ENCODE results near the gene NUTM2B. TPM values are rescaled to one million over a fixed set of nuclear protein-coding genes. Genes with fewer than 3 reads are reported as not detected.
"Not testable (repeated sequence)": the region's sequence is repeated elsewhere in the genome, so short reads cannot be mapped to it uniquely, and the experiment has no call there.

Gene NUTM2B
- total RNA-seq, 2 donors from 2014 or later: 0.51 to 0.70 TPM

- DNase-seq; H3K4me3 Mint-ChIP-seq; H3K27me3 Mint-ChIP-seq (ENCODE audit: low read depth); H3K4me1 Mint-ChIP-seq (ENCODE audit: low read depth); H3K36me3 Mint-ChIP-seq (ENCODE audit: insufficient read depth in 2 of 2); H3K9me3 Mint-ChIP-seq; ATAC-seq (replicated peaks in 1 of 2); H3K27ac Mint-ChIP-seq: not testable (repeated sequence)
Observed at GRCh38 chr10:79696596-79696995, 6.4 kb upstream of the NUTM2B start.

GRCh38 chr10:79697141-79697540 is 5.9 kb upstream of the NUTM2B start:
- ATAC-seq (replicated peaks in 1 of 2): peak; percentile 56 to 82
- H3K36me3 Mint-ChIP-seq (ENCODE audit: insufficient read depth in 2 of 2); H3K4me1 Mint-ChIP-seq (ENCODE audit: low read depth); DNase-seq; H3K9me3 Mint-ChIP-seq; H3K4me3 Mint-ChIP-seq; H3K27me3 Mint-ChIP-seq (ENCODE audit: low read depth); H3K27ac Mint-ChIP-seq: not testable (repeated sequence)

- not testable (repeated sequence) for H3K4me3 Mint-ChIP-seq; H3K27ac Mint-ChIP-seq; H3K27me3 Mint-ChIP-seq (ENCODE audit: low read depth); ATAC-seq (replicated peaks in 1 of 2); H3K36me3 Mint-ChIP-seq (ENCODE audit: insufficient read depth in 2 of 2); H3K4me1 Mint-ChIP-seq (ENCODE audit: low read depth); H3K9me3 Mint-ChIP-seq; DNase-seq
Observed at GRCh38 chr10:79700381-79700944, 2.6 kb upstream of the NUTM2B start.

- H3K27ac Mint-ChIP-seq; ATAC-seq (replicated peaks in 1 of 2); H3K9me3 Mint-ChIP-seq: not testable (repeated sequence)
Observed at GRCh38 chr10:79707017-79707416, 4.0 kb downstream of the NUTM2B start.

GRCh38 chr10:79714976-79715375 is 11.9 kb downstream of the NUTM2B start:
- not testable (repeated sequence) for H3K4me3 Mint-ChIP-seq; DNase-seq; H3K27me3 Mint-ChIP-seq (ENCODE audit: low read depth)

More at GRCh38 chr10:79707017-79707416, 4.0 kb downstream of the NUTM2B start:
- not testable (repeated sequence) for H3K4me1 Mint-ChIP-seq (ENCODE audit: low read depth); H3K27me3 Mint-ChIP-seq (ENCODE audit: low read depth); H3K36me3 Mint-ChIP-seq (ENCODE audit: insufficient read depth in 2 of 2); DNase-seq; H3K4me3 Mint-ChIP-seq

GRCh38 chr10:79716917-79717579 is 14.0 kb downstream of the NUTM2B start:
- not testable (repeated sequence) for H3K27ac Mint-ChIP-seq; H3K36me3 Mint-ChIP-seq (ENCODE audit: insufficient read depth in 2 of 2); ATAC-seq (replicated peaks in 1 of 2); DNase-seq; H3K4me1 Mint-ChIP-seq (ENCODE audit: low read depth); H3K9me3 Mint-ChIP-seq; H3K4me3 Mint-ChIP-seq; H3K27me3 Mint-ChIP-seq (ENCODE audit: low read depth)

More at GRCh38 chr10:79714976-79715375, 11.9 kb downstream of the NUTM2B start:
- H3K9me3 Mint-ChIP-seq; H3K4me1 Mint-ChIP-seq (ENCODE audit: low read depth); H3K36me3 Mint-ChIP-seq (ENCODE audit: insufficient read depth in 2 of 2); H3K27ac Mint-ChIP-seq; ATAC-seq (replicated peaks in 1 of 2): not testable (repeated sequence)

GRCh38 chr10:79720000-79720399 is 17.0 kb downstream of the NUTM2B start:
- not testable (repeated sequence) for H3K36me3 Mint-ChIP-seq (ENCODE audit: insufficient read depth in 2 of 2); H3K27me3 Mint-ChIP-seq (ENCODE audit: low read depth); H3K4me3 Mint-ChIP-seq; H3K9me3 Mint-ChIP-seq; DNase-seq; ATAC-seq (replicated peaks in 1 of 2); H3K4me1 Mint-ChIP-seq (ENCODE audit: low read depth); H3K27ac Mint-ChIP-seq

GRCh38 chr10:79726620-79727019 is 23.6 kb downstream of the NUTM2B start:
- not testable (repeated sequence) for H3K27ac Mint-ChIP-seq; ATAC-seq (replicated peaks in 1 of 2); H3K4me1 Mint-ChIP-seq (ENCODE audit: low read depth); H3K9me3 Mint-ChIP-seq; H3K4me3 Mint-ChIP-seq; DNase-seq; H3K36me3 Mint-ChIP-seq (ENCODE audit: insufficient read depth in 2 of 2); H3K27me3 Mint-ChIP-seq (ENCODE audit: low read depth)

- H3K9me3 Mint-ChIP-seq; H3K27ac Mint-ChIP-seq; ATAC-seq (replicated peaks in 1 of 2); DNase-seq; H3K4me3 Mint-ChIP-seq; H3K4me1 Mint-ChIP-seq (ENCODE audit: low read depth); H3K27me3 Mint-ChIP-seq (ENCODE audit: low read depth): not testable (repeated sequence)
- H3K36me3 Mint-ChIP-seq (ENCODE audit: insufficient read depth in 2 of 2): peaks cover 0 to 19% of the 10 kb centered on the region in 2 donors
Observed at GRCh38 chr10:79744844-79745243, 41.8 kb downstream of the NUTM2B start.

- not testable (repeated sequence) for H3K4me3 Mint-ChIP-seq; H3K27me3 Mint-ChIP-seq (ENCODE audit: low read depth); DNase-seq; ATAC-seq (replicated peaks in 1 of 2); H3K27ac Mint-ChIP-seq; H3K9me3 Mint-ChIP-seq
- Mint-ChIP-seq H3K36me3 (ENCODE audit: insufficient read depth in 2 of 2) (peaks cover 0 to 17% of the 10 kb centered on the region in 2 donors), H3K4me1 (ENCODE audit: low read depth) (peaks cover 11% of the 10 kb centered on the region)
Observed at GRCh38 chr10:79748510-79748909, 45.5 kb downstream of the NUTM2B start.

- not testable (repeated sequence) for H3K4me3 Mint-ChIP-seq; H3K27me3 Mint-ChIP-seq (ENCODE audit: low read depth); ATAC-seq (replicated peaks in 1 of 2); DNase-seq; H3K9me3 Mint-ChIP-seq; H3K27ac Mint-ChIP-seq; H3K36me3 Mint-ChIP-seq (ENCODE audit: insufficient read depth in 2 of 2)
- peaks cover 11% of the 10 kb centered on the region for H3K4me1 Mint-ChIP-seq (ENCODE audit: low read depth)
Observed at GRCh38 chr10:79753601-79754000, 50.6 kb downstream of the NUTM2B start.

GRCh38 chr10:79758297-79758993 is 55.4 kb downstream of the NUTM2B start:
- H3K4me1 Mint-ChIP-seq (ENCODE audit: low read depth); H3K9me3 Mint-ChIP-seq; ATAC-seq (replicated peaks in 1 of 2); H3K27ac Mint-ChIP-seq; H3K27me3 Mint-ChIP-seq (ENCODE audit: low read depth); H3K4me3 Mint-ChIP-seq: not testable (repeated sequence)
- DNase-seq: peak in 1 of 2 donors; percentile 1
- peaks cover 7 to 14% of the 10 kb centered on the region in 2 donors for H3K36me3 Mint-ChIP-seq (ENCODE audit: insufficient read depth in 2 of 2)
